Astrocyte (in vitro differentiated cells and primary cell): ENCODE data around the gene ZFAND4. TPM values are rescaled to one million over a fixed set of nuclear protein-coding genes. Genes with fewer than 3 reads are reported as not detected.

Experiments used
- DNase-seq: peaks from one replicate; pipeline ENCODE4 v3.0.0-alpha.2; 2010; ENCODE audit warnings: low read depth
- FAIRE-seq: peaks from 2 replicates; lab custom pipeline; 2011; peaks lifted over from hg19 to GRCh38; lab: Jason Lieb, UNC
- H2AFZ ChIP-seq: 2 replicates; pipeline ENCODE4 v1.6.0; 2012; ENCODE audit warnings: low read depth, low read length, inconsistent platforms
- H3K27ac ChIP-seq: 2 replicates; pipeline ENCODE4 v1.5.1; 2011; ENCODE audit warnings: low read depth, low read length, inconsistent platforms
- H3K27me3 ChIP-seq: 2 replicates; pipeline ENCODE4 v1.6.0; 2011; ENCODE audit warnings: low read length, inconsistent platforms; ENCODE audit not compliant: insufficient read depth
- H3K36me3 ChIP-seq: 2 replicates; pipeline ENCODE4 v1.5.1; 2011; ENCODE audit warnings: low read length, inconsistent platforms; ENCODE audit not compliant: insufficient read depth
- H3K4me1 ChIP-seq: 2 replicates; pipeline ENCODE4 v1.5.1; 2011; ENCODE audit warnings: low read length, inconsistent platforms; ENCODE audit not compliant: insufficient read depth
- H3K4me2 ChIP-seq: 2 replicates; pipeline ENCODE4 v1.6.0; 2012; ENCODE audit warnings: low read length, inconsistent platforms
- H3K4me3 ChIP-seq: 2 replicates; pipeline ENCODE4 v1.5.1; 2011; ENCODE audit warnings: low read depth, mild to moderate bottlenecking, low read length, inconsistent platforms; ENCODE audit not compliant: insufficient read depth
- H3K79me2 ChIP-seq: 2 replicates; pipeline ENCODE4 v1.6.0; 2012; ENCODE audit warnings: mild to moderate bottlenecking, low read length, inconsistent platforms; ENCODE audit not compliant: insufficient read depth
- H3K9ac ChIP-seq: 2 replicates; pipeline ENCODE4 v1.6.0; 2012; ENCODE audit warnings: mild to moderate bottlenecking, low read length, inconsistent platforms
- H3K9me3 ChIP-seq: 2 replicates; pipeline ENCODE4 v1.5.1; 2012; ENCODE audit warnings: low read depth, mild to moderate bottlenecking, low read length, inconsistent platforms; ENCODE audit not compliant: insufficient read depth
- H4K20me1 ChIP-seq: 2 replicates; pipeline ENCODE4 v1.6.0; 2012; ENCODE audit warnings: low read length, inconsistent platforms; ENCODE audit not compliant: insufficient read depth
- H3K27ac Mint-ChIP-seq: one replicate; pipeline ENCODE4 v1.8.0; 2021; ENCODE audit warnings: mild to moderate bottlenecking, mixed read lengths; ENCODE audit not compliant: unreplicated experiment
- H3K27me3 Mint-ChIP-seq: one replicate; pipeline ENCODE4 v1.8.0; 2021; ENCODE audit warnings: low read depth, mixed read lengths; ENCODE audit not compliant: unreplicated experiment
- H3K36me3 Mint-ChIP-seq: one replicate; pipeline ENCODE4 v1.8.0; 2021; ENCODE audit warnings: low read depth, mixed read lengths; ENCODE audit not compliant: unreplicated experiment
- H3K4me1 Mint-ChIP-seq: one replicate; pipeline ENCODE4 v1.8.0; 2021; ENCODE audit warnings: low read depth, mixed read lengths; ENCODE audit not compliant: unreplicated experiment
- H3K4me3 Mint-ChIP-seq: one replicate; pipeline ENCODE4 v1.8.0; 2021; ENCODE audit warnings: mild to moderate bottlenecking, moderate library complexity, mixed read lengths; ENCODE audit not compliant: unreplicated experiment
- H3K9me3 Mint-ChIP-seq: one replicate; pipeline ENCODE4 v1.8.0; 2021; ENCODE audit warnings: mild to moderate bottlenecking, mixed read lengths; ENCODE audit not compliant: unreplicated experiment
- EZH2 ChIP-seq: IDR thresholded peaks from 2 replicates; pipeline ENCODE4 v1.6.1; 2012; ENCODE audit warnings: mild to moderate bottlenecking, low read length, inconsistent platforms; ENCODE audit not compliant: insufficient read depth
- total RNA-seq: library from RNA; stranded (reverse); gene quantifications from 2 replicates; pipeline ENCODE4 v1.2.1, GENCODE V29; 2021
- TF ChIP-seq, protein P1 (sequence below): IDR thresholded peaks from 2 replicates; pipeline ENCODE4 v1.5.1; 2011; ENCODE audit warnings: low read depth, mild to moderate bottlenecking, inconsistent platforms, low read length, moderate library complexity; ENCODE audit not compliant: insufficient read depth

Gene ZFAND4
- total RNA-seq, 1 donor from 2014 or later, result 4.6 TPM

DNA sequence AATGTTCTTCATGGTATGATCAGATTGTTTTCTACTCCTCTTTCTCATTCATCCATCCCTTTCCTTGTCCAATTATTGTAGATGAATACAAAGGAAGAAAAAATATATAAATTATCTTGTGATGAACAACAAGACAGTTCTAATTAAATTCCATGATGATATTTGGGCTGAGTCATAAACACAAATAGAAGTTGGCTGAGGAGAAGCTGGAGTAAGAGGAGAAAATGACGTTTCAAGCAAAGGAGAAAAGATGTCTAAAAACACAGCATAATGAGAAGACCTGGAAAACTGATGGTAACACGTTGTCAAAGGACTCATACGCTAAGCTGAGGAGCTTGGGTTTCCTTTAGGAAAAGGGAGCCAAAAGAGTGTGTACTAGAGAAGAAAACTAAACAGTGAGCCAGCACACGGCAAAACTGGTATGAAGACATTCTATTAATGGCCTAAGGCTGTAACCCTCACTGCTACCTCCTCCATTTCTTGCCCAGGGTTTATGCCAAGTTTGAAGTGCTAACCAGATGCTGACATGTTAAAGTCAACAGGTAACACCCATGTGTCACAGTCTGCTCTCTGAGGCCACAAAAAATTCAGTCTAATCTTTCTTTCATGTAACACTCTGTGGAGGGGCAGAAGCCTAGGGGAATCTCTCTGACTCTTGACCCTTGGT is 26.1 kb downstream of the ZFAND4 start:
- DNase-seq, result no peak
- Mint-ChIP-seq H3K36me3 (peaks cover 4% of the 10 kb centered on the region), H3K4me1 (no peaks in the 10 kb centered on the region), H3K27me3 (no peaks in the 10 kb centered on the region), H3K4me3 (no peak overlapping the region), H3K27ac (no peak overlapping the region), H3K9me3 (no peaks in the 10 kb centered on the region)
- Histone ChIP-seq H3K4me2 (no peak overlapping the region), H4K20me1 (no peaks in the 10 kb centered on the region), H3K36me3 (no peaks in the 10 kb centered on the region), H3K79me2 (no peaks in the 10 kb centered on the region), H3K9ac (no peak overlapping the region), H3K9me3 (no peaks in the 10 kb centered on the region), H3K27ac (no peak overlapping the region), H3K4me1 (no peaks in the 10 kb centered on the region), H2AFZ (no peak overlapping the region), H3K4me3 (no peak overlapping the region), H3K27me3 (no peaks in the 10 kb centered on the region)
- no peak for FAIRE-seq
- TF ChIP-seq, protein P1, sequence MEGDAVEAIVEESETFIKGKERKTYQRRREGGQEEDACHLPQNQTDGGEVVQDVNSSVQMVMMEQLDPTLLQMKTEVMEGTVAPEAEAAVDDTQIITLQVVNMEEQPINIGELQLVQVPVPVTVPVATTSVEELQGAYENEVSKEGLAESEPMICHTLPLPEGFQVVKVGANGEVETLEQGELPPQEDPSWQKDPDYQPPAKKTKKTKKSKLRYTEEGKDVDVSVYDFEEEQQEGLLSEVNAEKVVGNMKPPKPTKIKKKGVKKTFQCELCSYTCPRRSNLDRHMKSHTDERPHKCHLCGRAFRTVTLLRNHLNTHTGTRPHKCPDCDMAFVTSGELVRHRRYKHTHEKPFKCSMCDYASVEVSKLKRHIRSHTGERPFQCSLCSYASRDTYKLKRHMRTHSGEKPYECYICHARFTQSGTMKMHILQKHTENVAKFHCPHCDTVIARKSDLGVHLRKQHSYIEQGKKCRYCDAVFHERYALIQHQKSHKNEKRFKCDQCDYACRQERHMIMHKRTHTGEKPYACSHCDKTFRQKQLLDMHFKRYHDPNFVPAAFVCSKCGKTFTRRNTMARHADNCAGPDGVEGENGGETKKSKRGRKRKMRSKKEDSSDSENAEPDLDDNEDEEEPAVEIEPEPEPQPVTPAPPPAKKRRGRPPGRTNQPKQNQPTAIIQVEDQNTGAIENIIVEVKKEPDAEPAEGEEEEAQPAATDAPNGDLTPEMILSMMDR, result no peak
- no peak for TF ChIP-seq EZH2

DNA sequence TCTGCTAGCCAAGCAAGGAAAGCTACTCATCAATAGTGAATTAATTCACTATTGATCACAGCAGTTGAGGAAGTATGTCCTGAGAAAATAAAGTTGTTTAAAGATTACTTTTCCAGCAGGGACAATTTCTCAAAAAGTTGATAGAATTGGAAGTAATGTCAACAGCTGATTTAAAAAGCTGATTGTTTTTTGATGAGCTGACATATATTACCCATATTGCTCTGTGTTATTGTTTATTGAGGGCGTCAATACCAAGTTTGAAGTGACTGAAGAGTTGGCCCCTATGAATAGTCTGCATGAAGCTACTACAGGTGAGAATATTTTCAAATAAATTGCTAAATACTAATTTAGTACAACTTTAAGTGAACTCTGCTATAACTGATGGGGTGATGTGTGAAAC is 28.0 kb downstream of the ZFAND4 start:
- Histone ChIP-seq H3K9me3 (no peaks in the 10 kb centered on the region), H3K4me3 (no peak overlapping the region), H3K79me2 (no peaks in the 10 kb centered on the region), H2AFZ (no peak overlapping the region), H3K4me1 (no peaks in the 10 kb centered on the region), H4K20me1 (no peaks in the 10 kb centered on the region), H3K9ac (no peak overlapping the region), H3K27me3 (no peaks in the 10 kb centered on the region), H3K4me2 (no peak overlapping the region), H3K36me3 (no peaks in the 10 kb centered on the region), H3K27ac (no peak overlapping the region)
- Mint-ChIP-seq H3K9me3 (no peaks in the 10 kb centered on the region), H3K4me1 (no peaks in the 10 kb centered on the region), H3K4me3 (no peak overlapping the region), H3K27ac (no peak overlapping the region), H3K36me3 (peaks cover 4% of the 10 kb centered on the region), H3K27me3 (no peaks in the 10 kb centered on the region)
- TF ChIP-seq, protein P1, result no peak
- TF ChIP-seq EZH2, result no peak
- FAIRE-seq (peak; percentile 45), DNase-seq (no peak)

DNA sequence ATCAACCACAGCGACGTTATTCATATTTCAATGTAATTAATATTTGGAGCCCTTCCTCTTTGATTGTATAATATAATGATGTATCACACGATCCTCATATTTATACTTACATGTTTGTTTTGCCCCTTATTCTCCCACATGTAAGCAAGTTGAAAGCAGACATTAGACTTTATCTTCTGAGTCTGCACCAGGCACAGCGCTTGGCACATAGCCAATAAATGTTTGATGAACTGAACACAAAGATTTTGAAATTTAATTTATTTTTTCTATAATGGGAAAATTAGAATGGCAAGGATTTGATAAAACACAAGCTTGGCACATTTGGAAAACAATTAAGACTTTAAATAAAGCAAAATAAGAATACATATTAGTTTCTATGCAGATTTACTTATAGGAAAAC is 31.6 kb downstream of the ZFAND4 start:
- H3K9ac ChIP-seq, result no peak overlapping the region
- H3K27ac ChIP-seq, result no peak overlapping the region
- FAIRE-seq (no peak), DNase-seq (no peak)
- no peak overlapping the region for H3K27ac Mint-ChIP-seq
- H3K27me3 Mint-ChIP-seq, result no peaks in the 10 kb centered on the region
- no peaks in the 10 kb centered on the region for H3K27me3 ChIP-seq
- no peak overlapping the region for H3K4me3 Mint-ChIP-seq
- no peaks in the 10 kb centered on the region for H3K4me1 Mint-ChIP-seq
- no peaks in the 10 kb centered on the region for H3K79me2 ChIP-seq
- no peaks in the 10 kb centered on the region for H3K9me3 Mint-ChIP-seq
- H3K4me2 ChIP-seq, result no peak overlapping the region
- H3K36me3 Mint-ChIP-seq, result peaks cover 6% of the 10 kb centered on the region
- TF ChIP-seq, protein P1, result no peak
- no peak for TF ChIP-seq EZH2
- H3K4me1 ChIP-seq, result no peaks in the 10 kb centered on the region
- no peaks in the 10 kb centered on the region for H4K20me1 ChIP-seq
- no peaks in the 10 kb centered on the region for H3K36me3 ChIP-seq
- no peak overlapping the region for H3K4me3 ChIP-seq
- H3K9me3 ChIP-seq, result no peaks in the 10 kb centered on the region
- no peak overlapping the region for H2AFZ ChIP-seq
